Dedifferentiated amniotic fluid mesenchymal stem cell (primary cell): ENCODE results near the gene RNASE13.
"Not testable (repeated sequence)": the region's sequence is repeated elsewhere in the genome, so short reads cannot be mapped to it uniquely, and the experiment has no call there.

Source experiments
- DNase-seq: peaks from one replicate; pipeline ENCODE4 v3.0.0-alpha.2; 2016; ENCODE audit errors: extremely low spot score

RNASE13 gene

DNA sequence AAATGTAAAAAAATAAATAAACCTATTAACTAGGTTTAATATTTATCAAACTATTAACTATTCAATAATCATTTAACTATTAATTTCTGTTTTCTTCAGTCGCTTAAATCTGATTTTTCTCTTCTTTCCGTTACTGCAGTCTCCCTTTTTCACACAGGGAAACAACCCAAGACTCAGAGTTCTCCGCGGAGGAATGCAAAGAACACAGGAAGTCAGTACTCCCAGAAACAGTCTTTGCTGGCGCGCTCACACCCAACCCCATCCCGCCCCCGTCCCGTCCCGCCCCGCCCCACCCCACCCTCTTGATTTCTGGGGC is 45.2 kb downstream of the RNASE13 start:
- DNase-seq, result no peak

DNA sequence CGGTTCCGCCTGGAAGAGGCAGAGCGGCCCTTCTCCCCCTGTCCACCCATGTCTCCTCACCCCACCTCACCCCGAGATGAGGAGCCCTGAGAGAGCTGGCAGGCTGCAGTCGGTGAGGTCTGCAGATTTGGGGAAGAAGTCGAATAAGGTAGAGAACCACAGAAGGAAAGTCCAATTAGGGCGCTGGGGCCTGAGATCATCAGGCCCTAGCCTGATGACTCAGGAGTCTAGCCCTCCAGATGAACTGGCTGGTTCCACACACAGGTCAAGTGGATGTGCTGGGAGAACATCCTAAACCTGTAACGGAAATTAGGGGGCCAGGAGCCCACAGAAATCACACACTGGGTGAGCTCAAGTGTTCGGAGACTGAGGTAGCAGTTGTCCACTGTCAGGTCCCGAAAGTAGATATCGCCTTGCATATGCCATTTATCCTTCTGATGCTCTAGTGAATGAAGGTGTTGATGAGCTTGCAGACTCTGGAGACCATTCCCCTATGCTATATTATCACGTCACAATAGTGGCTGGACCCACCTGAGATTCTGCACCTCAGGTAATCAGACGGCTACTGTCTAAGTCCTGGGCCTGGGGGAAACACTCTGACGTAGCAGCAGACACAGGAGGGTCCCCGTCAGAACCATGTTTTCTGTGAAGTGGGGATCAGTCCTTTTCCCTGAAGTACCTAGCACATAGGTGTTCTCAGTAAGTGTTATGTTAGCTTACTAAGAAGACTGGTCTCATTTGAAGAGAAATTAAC is 45.7 kb downstream of the RNASE13 start:
- no peak for DNase-seq

DNA sequence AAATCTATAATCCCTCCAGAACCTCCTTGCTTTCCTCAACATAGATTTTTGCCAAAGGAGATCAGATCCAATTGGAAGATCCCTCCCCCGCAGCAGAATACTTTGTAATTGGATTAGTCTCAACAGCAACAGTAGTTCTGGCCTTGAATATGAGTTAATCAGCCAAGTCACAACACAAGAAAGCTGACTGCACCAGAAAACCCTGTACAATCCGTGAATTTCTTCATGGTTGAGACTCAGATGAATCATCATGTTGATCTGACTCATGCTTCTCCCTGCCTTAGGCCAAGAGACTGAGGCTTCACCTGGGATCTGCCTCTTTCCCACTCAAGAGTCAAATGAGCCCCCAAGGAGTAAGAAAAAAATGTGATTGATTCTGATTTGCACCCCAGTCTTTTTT is 47.8 kb downstream of the RNASE13 start:
- peak; percentile 90 for DNase-seq

DNA sequence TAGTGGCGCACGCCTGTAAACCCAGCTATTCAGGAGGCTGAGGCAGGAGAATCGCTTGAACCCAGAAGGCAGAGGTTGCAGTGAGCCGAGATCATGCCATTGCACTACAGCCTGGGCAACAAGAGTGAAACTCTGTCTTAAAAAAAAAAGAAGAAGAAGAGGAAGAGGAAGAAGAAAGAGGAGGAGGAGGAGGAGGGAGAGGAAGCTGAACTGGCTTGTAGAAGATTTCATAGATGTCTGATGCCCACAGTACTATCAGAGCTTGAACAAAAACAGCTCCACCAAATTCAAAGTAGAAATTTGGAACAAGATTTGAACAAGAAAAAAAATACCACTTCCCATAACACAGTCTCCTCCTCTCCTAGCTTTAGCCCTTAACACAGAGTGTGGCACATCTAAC is 49.0 kb downstream of the RNASE13 start:
- not testable (repeated sequence) for DNase-seq
